Subcutaneous adipose tissue (tissue), 4 donors: Measurements from ENCODE around the gene MKNK1. TPM values are rescaled to one million over a fixed set of nuclear protein-coding genes. Genes with fewer than 3 reads are reported as not detected.

Source experiments
- total RNA-seq, 4 donors: library from RNA; depleted of rRNA; stranded (reverse); fragments of >200 nt; gene quantifications; one replicate each; pipeline ENCODE4 v1.1.0, GENCODE V29; 2016
- TF ChIP-seq, protein P1 (sequence below): fragments of 450-650 bp; IDR thresholded peaks from one replicate; pipeline ENCODE4 v1.5.1; 2016; ENCODE audit warnings: low read depth, mild to moderate bottlenecking, control low read depth, antibody characterized with exemption, moderate library complexity

Gene MKNK1
- total RNA-seq, 4 donors from 2014 or later: 57.8 to 68.8 (median 63.7) TPM

DNA sequence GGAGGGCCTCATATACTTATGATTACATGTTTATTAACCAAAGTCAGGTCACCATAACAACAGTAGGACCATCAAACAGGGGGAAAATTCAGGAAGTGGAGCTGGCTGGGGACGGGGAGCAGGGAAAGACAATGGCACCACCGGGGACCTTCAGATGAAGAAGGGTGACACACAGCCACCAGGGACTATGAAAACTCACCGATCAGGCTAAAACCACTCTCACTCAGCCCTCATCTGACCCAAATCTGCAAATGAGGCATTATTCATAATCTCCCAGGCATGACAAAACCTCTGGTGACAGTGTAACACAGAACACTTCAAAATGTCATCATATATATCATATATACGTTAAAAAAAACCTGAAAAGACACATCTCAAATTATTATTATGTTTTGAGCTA is 11.2 kb downstream of the MKNK1 start:
- TF ChIP-seq, protein P1, sequence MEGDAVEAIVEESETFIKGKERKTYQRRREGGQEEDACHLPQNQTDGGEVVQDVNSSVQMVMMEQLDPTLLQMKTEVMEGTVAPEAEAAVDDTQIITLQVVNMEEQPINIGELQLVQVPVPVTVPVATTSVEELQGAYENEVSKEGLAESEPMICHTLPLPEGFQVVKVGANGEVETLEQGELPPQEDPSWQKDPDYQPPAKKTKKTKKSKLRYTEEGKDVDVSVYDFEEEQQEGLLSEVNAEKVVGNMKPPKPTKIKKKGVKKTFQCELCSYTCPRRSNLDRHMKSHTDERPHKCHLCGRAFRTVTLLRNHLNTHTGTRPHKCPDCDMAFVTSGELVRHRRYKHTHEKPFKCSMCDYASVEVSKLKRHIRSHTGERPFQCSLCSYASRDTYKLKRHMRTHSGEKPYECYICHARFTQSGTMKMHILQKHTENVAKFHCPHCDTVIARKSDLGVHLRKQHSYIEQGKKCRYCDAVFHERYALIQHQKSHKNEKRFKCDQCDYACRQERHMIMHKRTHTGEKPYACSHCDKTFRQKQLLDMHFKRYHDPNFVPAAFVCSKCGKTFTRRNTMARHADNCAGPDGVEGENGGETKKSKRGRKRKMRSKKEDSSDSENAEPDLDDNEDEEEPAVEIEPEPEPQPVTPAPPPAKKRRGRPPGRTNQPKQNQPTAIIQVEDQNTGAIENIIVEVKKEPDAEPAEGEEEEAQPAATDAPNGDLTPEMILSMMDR: no peak

DNA sequence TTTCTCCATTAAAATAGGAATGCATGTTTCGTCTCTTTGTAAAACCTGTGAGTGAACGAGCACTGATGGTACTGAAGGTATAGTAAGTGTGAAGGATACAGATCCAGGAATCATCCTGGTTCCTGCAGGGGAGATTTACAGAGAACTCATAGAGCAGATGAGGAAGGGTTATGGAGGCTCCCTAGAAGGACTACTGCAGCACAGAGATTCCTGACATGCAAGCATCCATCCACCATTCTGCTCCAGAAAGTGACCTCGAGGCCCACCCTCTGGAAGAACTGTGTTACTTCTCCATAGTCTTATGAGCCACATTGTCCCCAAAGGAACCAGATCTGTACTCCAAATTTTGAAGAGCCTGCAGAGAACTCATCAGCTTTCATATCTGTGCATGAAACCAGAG is 14.5 kb downstream of the MKNK1 start:
- TF ChIP-seq, protein P1: no peak

GRCh38 chr1:46587069-46587468 is 17.0 kb downstream of the MKNK1 start:
- TF ChIP-seq, protein P1: no peak

DNA sequence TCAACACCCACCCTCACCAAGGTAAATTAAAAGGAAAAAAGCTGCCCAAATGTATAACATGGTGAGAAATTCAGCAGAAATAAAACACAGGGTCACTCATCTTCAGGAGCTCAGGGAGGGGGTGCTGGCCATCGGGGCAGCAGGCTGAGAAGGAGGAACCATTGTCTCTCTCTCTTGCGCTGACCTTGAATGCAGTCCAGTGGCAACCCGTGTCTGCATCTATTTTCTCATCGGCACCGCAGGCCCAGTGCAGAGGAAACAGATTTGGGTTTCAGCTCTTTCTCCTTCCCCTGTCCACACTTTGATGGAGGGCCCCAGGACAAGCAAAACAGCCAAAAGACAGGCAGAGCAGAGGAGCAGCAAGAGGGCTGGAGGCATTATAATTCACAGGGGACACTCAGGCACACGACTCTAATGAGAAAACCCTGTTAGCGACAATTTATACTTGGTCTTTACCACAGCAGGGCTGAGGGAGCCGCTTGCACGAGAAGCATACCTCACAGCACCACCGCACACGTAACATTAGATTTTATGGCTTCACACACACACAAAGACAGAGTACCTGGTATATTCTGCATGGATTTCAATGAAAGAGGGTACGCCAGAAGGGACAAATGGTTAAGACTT is 18.6 kb downstream of the MKNK1 start:
- TF ChIP-seq, protein P1: no peak

GRCh38 chr1:46583494-46583893 is 20.6 kb downstream of the MKNK1 start:
- TF ChIP-seq, protein P1: no peak

- TF ChIP-seq, protein P1: no peak
These were observed 21.1 kb downstream of the MKNK1 start for GRCh38 chr1:46582972-46583371.

- TF ChIP-seq, protein P1: no peak
These were observed 22.2 kb downstream of the MKNK1 start for GRCh38 chr1:46581681-46582455.
